ENCODE data around the gene UNC5CL.
"Not testable (repeated sequence)": the region's sequence is repeated elsewhere in the genome, so short reads cannot be mapped to it uniquely, and the experiment has no call there.

The UNC5CL gene

GRCh38 chr6:41037107-41037900 lies 1.7 kb downstream of the UNC5CL start:
- DNase-seq, result no peak

- no peak for DNase-seq
Observed at GRCh38 chr6:41036601-41037000, 2.4 kb downstream of the UNC5CL start.

GRCh38 chr6:41036186-41036585 lies 2.8 kb downstream of the UNC5CL start:
- DNase-seq, result no peak

- no peak for DNase-seq
Observed at GRCh38 chr6:41033776-41034175, 5.2 kb downstream of the UNC5CL start.

GRCh38 chr6:41032830-41033229 lies 6.2 kb downstream of the UNC5CL start:
- no peak for DNase-seq

- DNase-seq, result no peak
Observed at GRCh38 chr6:41028561-41029412, 10.2 kb downstream of the UNC5CL start.

- DNase-seq, result peak in 1 of 2 experiments; percentile 54
Observed at GRCh38 chr6:41027799-41028560, 11.0 kb downstream of the UNC5CL start.

- DNase-seq, result no peak
Observed at GRCh38 chr6:41027241-41027640, 11.8 kb downstream of the UNC5CL start.

GRCh38 chr6:41025966-41026530 lies 13.0 kb downstream of the UNC5CL start:
- no peak for DNase-seq

- peak in 1 of 2 experiments; percentile 4 for DNase-seq
Observed at GRCh38 chr6:41023114-41023513, 15.9 kb downstream of the UNC5CL start.

GRCh38 chr6:41022294-41022693 lies 16.7 kb downstream of the UNC5CL start:
- DNase-seq, result no peak

- DNase-seq, result peak in 1 of 2 experiments; percentile 44
Observed at GRCh38 chr6:41021832-41022231, 17.2 kb downstream of the UNC5CL start.

GRCh38 chr6:41017663-41018062 lies 21.4 kb downstream of the UNC5CL start:
- DNase-seq, result no peak

GRCh38 chr6:41015860-41016259 lies 23.2 kb downstream of the UNC5CL start:
- not testable (repeated sequence) for DNase-seq

GRCh38 chr6:41014780-41015179 lies 24.2 kb downstream of the UNC5CL start:
- no peak for DNase-seq

GRCh38 chr6:41013466-41014153 lies 25.4 kb downstream of the UNC5CL start:
- DNase-seq, result no peak

- DNase-seq, result no peak
Observed at GRCh38 chr6:41011673-41012072, 27.3 kb downstream of the UNC5CL start.

- no peak for DNase-seq
Observed at GRCh38 chr6:41009669-41010068, 29.4 kb downstream of the UNC5CL start.

- no peak for DNase-seq
Observed at GRCh38 chr6:41008011-41008410, 31.0 kb downstream of the UNC5CL start.

- not testable (repeated sequence) for DNase-seq
Observed at GRCh38 chr6:41006980-41007379, 32.0 kb downstream of the UNC5CL start.

GRCh38 chr6:41006217-41006616 lies 32.8 kb downstream of the UNC5CL start:
- DNase-seq, result peak in 1 of 2 experiments; percentile 50

GRCh38 chr6:41002168-41002567 lies 36.9 kb downstream of the UNC5CL start:
- no peak for DNase-seq

Data from NCI-H524 (cell line).